WTC11 (cell line): ENCODE measurements around the gene NDOR1. TPM values are rescaled to one million over a fixed set of nuclear protein-coding genes. Genes with fewer than 3 reads are reported as not detected.

Experiments
- AR ChIP-seq: fragments of 250-450 bp; sonication (Bioruptor Pico); IDR thresholded peaks from 2 replicates; pipeline ENCODE4 v1.9.0; 2021; ENCODE audit warnings: mild to moderate bottlenecking
- ATF1 ChIP-seq: sonication (generic); formaldehyde crosslinking; IDR thresholded peaks from 2 replicates; pipeline ENCODE4 v1.8.1; 2023; ENCODE audit warnings: mild to moderate bottlenecking, moderate library complexity, missing genetic modification reagents
- CDX4 ChIP-seq: fragments of 250-450 bp; sonication (Bioruptor Pico); IDR thresholded peaks from 2 replicates; pipeline ENCODE4 v1.9.0; 2021; ENCODE audit warnings: moderate library complexity, mild to moderate bottlenecking, inconsistent platforms, borderline replicate concordance
- CREM ChIP-seq: sonication (generic); formaldehyde crosslinking; IDR thresholded peaks from 2 replicates; pipeline ENCODE4 v1.8.1; 2022; ENCODE audit warnings: mild to moderate bottlenecking, missing genetic modification reagents, moderate library complexity
- ELF4 ChIP-seq: sonication (generic); formaldehyde crosslinking; IDR thresholded peaks from 2 replicates; pipeline ENCODE4 v1.8.1; 2022; ENCODE audit warnings: low read depth, mild to moderate bottlenecking, moderate library complexity, missing genetic modification reagents
- EMX1 ChIP-seq: fragments of 250-450 bp; sonication (Bioruptor Pico); IDR thresholded peaks from 2 replicates; pipeline ENCODE4 v1.8.0; 2021; ENCODE audit warnings: mild to moderate bottlenecking
- FOXP1 ChIP-seq: sonication (generic); formaldehyde crosslinking; IDR thresholded peaks from 2 replicates; pipeline ENCODE4 v1.8.0; 2022; ENCODE audit warnings: missing genetic modification reagents, mild to moderate bottlenecking, moderate library complexity, borderline replicate concordance
- GABPB1 ChIP-seq: sonication (generic); formaldehyde crosslinking; IDR thresholded peaks from 2 replicates; pipeline ENCODE4 v1.8.1; 2023; ENCODE audit warnings: mild to moderate bottlenecking, missing genetic modification reagents
- GRHL2 ChIP-seq: fragments of 250-450 bp; sonication (Bioruptor Pico); IDR thresholded peaks from 2 replicates; pipeline ENCODE4 v1.8.0; 2022; ENCODE audit warnings: mild to moderate bottlenecking, moderate library complexity; ENCODE audit not compliant: insufficient replicate concordance, severe bottlenecking
- HMGA2 ChIP-seq: fragments of 250-450 bp; sonication (Bioruptor Pico); IDR thresholded peaks from 2 replicates; pipeline ENCODE4 v1.4.0; 2021; ENCODE audit warnings: mild to moderate bottlenecking, moderate library complexity
- IRF2 ChIP-seq: sonication (generic); formaldehyde crosslinking; IDR thresholded peaks from 2 replicates; pipeline ENCODE4 v1.8.0; 2022; ENCODE audit warnings: low read depth, missing genetic modification reagents, borderline replicate concordance
- JAZF1 ChIP-seq: fragments of 250-450 bp; sonication (Bioruptor Pico); IDR thresholded peaks from 2 replicates; pipeline ENCODE4 v1.9.0; 2021; ENCODE audit warnings: moderate library complexity, mild to moderate bottlenecking, inconsistent platforms
- NFYB ChIP-seq: sonication (generic); formaldehyde crosslinking; conservative IDR thresholded peaks from 2 replicates; pipeline ENCODE4 v1.8.0; 2022; ENCODE audit warnings: low read depth, missing genetic modification reagents
- PREB ChIP-seq: sonication (generic); formaldehyde crosslinking; IDR thresholded peaks from 2 replicates; pipeline ENCODE4 v1.8.1; 2022; ENCODE audit warnings: mild to moderate bottlenecking, missing genetic modification reagents, moderate library complexity, borderline replicate concordance
- RELA ChIP-seq: sonication (generic); formaldehyde crosslinking; IDR thresholded peaks from 2 replicates; pipeline ENCODE4 v1.8.1; 2022; ENCODE audit warnings: missing genetic modification reagents, mild to moderate bottlenecking, borderline replicate concordance
- SMAD4 ChIP-seq: sonication (generic); formaldehyde crosslinking; IDR thresholded peaks from 2 replicates; pipeline ENCODE4 v1.8.0; 2022; ENCODE audit warnings: mild to moderate bottlenecking, missing genetic modification reagents
- SP1 ChIP-seq: sonication (generic); formaldehyde crosslinking; conservative IDR thresholded peaks from 2 replicates; pipeline ENCODE4 v1.8.1; 2022; ENCODE audit warnings: missing genetic modification reagents
- TEAD1 ChIP-seq: sonication (generic); formaldehyde crosslinking; IDR thresholded peaks from 2 replicates; pipeline ENCODE4 v1.8.0; 2022; ENCODE audit warnings: mild to moderate bottlenecking, missing genetic modification reagents
- ZBTB21 ChIP-seq: sonication (generic); formaldehyde crosslinking; IDR thresholded peaks from 2 replicates; pipeline ENCODE4 v1.8.1; 2023; ENCODE audit warnings: mild to moderate bottlenecking, missing genetic modification reagents, borderline replicate concordance
- ZNF138 ChIP-seq: sonication (generic); formaldehyde crosslinking; conservative IDR thresholded peaks from 2 replicates; pipeline ENCODE4 v1.8.1; 2022; ENCODE audit warnings: mild to moderate bottlenecking, moderate library complexity, missing genetic modification reagents
- ZNF232 ChIP-seq: sonication (generic); formaldehyde crosslinking; IDR thresholded peaks from 2 replicates; pipeline ENCODE4 v1.8.0; 2022; ENCODE audit warnings: mild to moderate bottlenecking, missing genetic modification reagents
- ZNF263 ChIP-seq: sonication (generic); formaldehyde crosslinking; IDR thresholded peaks from 2 replicates; pipeline ENCODE4 v1.8.1; 2022; ENCODE audit warnings: low read depth, mild to moderate bottlenecking, moderate library complexity, missing genetic modification reagents
- ZNF416 ChIP-seq: fragments of 250-450 bp; sonication (Bioruptor Pico); IDR thresholded peaks from 2 replicates; pipeline ENCODE4 v1.9.0; 2021; ENCODE audit warnings: mild to moderate bottlenecking, inconsistent platforms
- ZNF671 ChIP-seq: fragments of 250-450 bp; sonication (Bioruptor Pico); IDR thresholded peaks from 2 replicates; pipeline ENCODE4 v1.8.0; 2021; ENCODE audit warnings: mild to moderate bottlenecking
- ZSCAN18 ChIP-seq: fragments of 250-450 bp; sonication (Bioruptor Pico); IDR thresholded peaks from 2 replicates; pipeline ENCODE4 v2.1.2; 2022; ENCODE audit warnings: mild to moderate bottlenecking, moderate library complexity
- total RNA-seq: library from RNA; stranded (reverse); gene quantifications from 3 replicates; pipeline ENCODE4 v1.2.3, GENCODE V29; 2021
- TF ChIP-seq, protein P1 (sequence below): sonication (generic); formaldehyde crosslinking; IDR thresholded peaks from 2 replicates; pipeline ENCODE4 v1.8.1; 2022; ENCODE audit warnings: mild to moderate bottlenecking, moderate library complexity, missing genetic modification reagents
- TF ChIP-seq, protein P2 (sequence below): sonication (generic); formaldehyde crosslinking; IDR thresholded peaks from 2 replicates; pipeline ENCODE4 v1.8.0; 2022; ENCODE audit warnings: mild to moderate bottlenecking, missing genetic modification reagents

The NDOR1 gene
- total RNA-seq, 1 experiment from 2014 or later = 49.0 TPM

- TF ChIP-seq ZNF232 (CRISPR knock-in tag) (0 out of 2 replicates have a peak, but pooled peaks have one; percentile 66), ZNF138 (CRISPR knock-in tag) (peak; percentile 71; the same call in 1 of the 2 replicates), NFYB (CRISPR knock-in tag) (no peak), ZNF416 (CRISPR knock-in tag) (no peak), SMAD4 (CRISPR knock-in tag) (no peak), ZSCAN18 (no peak), ZNF263 (CRISPR knock-in tag) (0 out of 2 replicates have a peak, but pooled peaks have one; percentile 59), RELA (CRISPR knock-in tag) (peak; percentile 85; the same call in 1 of the 2 replicates), HMGA2 (CRISPR knock-in tag) (no peak), FOXP1 (CRISPR knock-in tag) (no peak), AR (CRISPR knock-in tag) (no peak), IRF2 (no peak), GRHL2 (no peak), ATF1 (CRISPR knock-in tag) (peak; percentile 100; the same call in 1 of the 2 replicates), ZNF671 (CRISPR knock-in tag) (0 out of 2 replicates have a peak, but pooled peaks have one; percentile 16), JAZF1 (CRISPR knock-in tag) (no peak), GABPB1 (CRISPR knock-in tag) (peak; percentile 37; the same call in 1 of the 2 replicates), PREB (CRISPR knock-in tag) (0 out of 2 replicates have a peak, but pooled peaks have one; percentile 27), CDX4 (CRISPR knock-in tag) (no peak), CREM (CRISPR knock-in tag) (peak; percentile 100), TEAD1 (CRISPR knock-in tag) (peak; percentile 55; the same call in 1 of the 2 replicates), SP1 (CRISPR knock-in tag) (peak; percentile 99), ELF4 (CRISPR knock-in tag) (no peak), ZBTB21 (CRISPR knock-in tag) (peak; percentile 95), EMX1 (no peak)
- TF ChIP-seq, protein P1, sequence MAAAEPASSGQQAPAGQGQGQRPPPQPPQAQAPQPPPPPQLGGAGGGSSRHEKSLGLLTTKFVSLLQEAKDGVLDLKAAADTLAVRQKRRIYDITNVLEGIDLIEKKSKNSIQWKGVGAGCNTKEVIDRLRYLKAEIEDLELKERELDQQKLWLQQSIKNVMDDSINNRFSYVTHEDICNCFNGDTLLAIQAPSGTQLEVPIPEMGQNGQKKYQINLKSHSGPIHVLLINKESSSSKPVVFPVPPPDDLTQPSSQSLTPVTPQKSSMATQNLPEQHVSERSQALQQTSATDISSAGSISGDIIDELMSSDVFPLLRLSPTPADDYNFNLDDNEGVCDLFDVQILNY (CRISPR knock-in tag) = peak; percentile 87; the same call in 1 of the 2 replicates
- TF ChIP-seq, protein P2, sequence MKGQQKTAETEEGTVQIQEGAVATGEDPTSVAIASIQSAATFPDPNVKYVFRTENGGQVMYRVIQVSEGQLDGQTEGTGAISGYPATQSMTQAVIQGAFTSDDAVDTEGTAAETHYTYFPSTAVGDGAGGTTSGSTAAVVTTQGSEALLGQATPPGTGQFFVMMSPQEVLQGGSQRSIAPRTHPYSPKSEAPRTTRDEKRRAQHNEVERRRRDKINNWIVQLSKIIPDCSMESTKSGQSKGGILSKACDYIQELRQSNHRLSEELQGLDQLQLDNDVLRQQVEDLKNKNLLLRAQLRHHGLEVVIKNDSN (CRISPR knock-in tag) = peak; percentile 51; the same call in 1 of the 2 replicates
Observed at GRCh38 chr9:137188490-137189296, 16.8 kb upstream of the NDOR1 start, which contains the start of the genes ANAPC2 and SSNA1 (continued).
